SW 1271 (cell line): Measurements from ENCODE around the gene SYNDIG1.

Experiments used
- DNase-seq, 2 experiments: peaks; one replicate each; lab custom pipeline; 2025; lab: John Stamatoyannopoulos, UW

Gene SYNDIG1

GRCh38 chr20:24694157-24694726 lies 224.8 kb downstream of the SYNDIG1 start:
- DNase-seq: no peak

GRCh38 chr20:24694727-24695528 lies 225.5 kb downstream of the SYNDIG1 start:
- no peak for DNase-seq

- DNase-seq: no peak
These were observed 226.2 kb downstream of the SYNDIG1 start for GRCh38 chr20:24695529-24696225.

- DNase-seq: no peak
These were observed 227.0 kb downstream of the SYNDIG1 start for GRCh38 chr20:24696396-24696795.

- no peak for DNase-seq
These were observed 228.0 kb downstream of the SYNDIG1 start for GRCh38 chr20:24697411-24697810.

- DNase-seq: no peak
These were observed 228.8 kb downstream of the SYNDIG1 start for GRCh38 chr20:24698189-24698588.

GRCh38 chr20:24698706-24699206 lies 229.3 kb downstream of the SYNDIG1 start:
- DNase-seq: no peak

GRCh38 chr20:24699321-24700165 lies 230.1 kb downstream of the SYNDIG1 start:
- no peak for DNase-seq

GRCh38 chr20:24700166-24700860 lies 230.9 kb downstream of the SYNDIG1 start:
- DNase-seq: no peak

- DNase-seq: no peak
These were observed 231.6 kb downstream of the SYNDIG1 start for GRCh38 chr20:24701027-24701426.

- DNase-seq: no peak
These were observed 232.2 kb downstream of the SYNDIG1 start for GRCh38 chr20:24701668-24702067.

- no peak for DNase-seq
These were observed 233.3 kb downstream of the SYNDIG1 start for GRCh38 chr20:24702501-24703283.

- no peak for DNase-seq
These were observed 233.8 kb downstream of the SYNDIG1 start for GRCh38 chr20:24703284-24703610.

GRCh38 chr20:24704899-24705298 lies 235.5 kb downstream of the SYNDIG1 start:
- no peak for DNase-seq

GRCh38 chr20:24705486-24705885 lies 236.1 kb downstream of the SYNDIG1 start:
- no peak for DNase-seq

- DNase-seq: no peak
These were observed 239.2 kb downstream of the SYNDIG1 start for GRCh38 chr20:24708411-24709295.
